Measurements from ENCODE around the gene METAP1D.

GRCh38 chr2:172081221-172082022, 81.7 kb downstream of the METAP1D start:
- no peak for TF ChIP-seq EZH2 (IDR thresholded peaks at IDR 0.05)
- no peak for TF ChIP-seq POLR2AphosphoS5 (IDR thresholded peaks at IDR 0.05; ENCODE audit: borderline replicate concordance, low read depth, low read length)
- TF ChIP-seq FOXP2 (optimal IDR thresholded peaks at IDR 0.05; ENCODE audit: control extremely low read depth, extremely low read length, insufficient read depth) = no peak

Measured in SK-N-MC (cell line).